Measurements from ENCODE around the gene TNFRSF13B. TPM values are rescaled to one million over a fixed set of nuclear protein-coding genes. Genes with fewer than 3 reads are reported as not detected.
"Not testable (repeated sequence)": the region's sequence is repeated elsewhere in the genome, so short reads cannot be mapped to it uniquely, and the experiment has no call there.

Gene TNFRSF13B
- total RNA-seq, 1 experiment from 2014 or later = not detected

- Histone ChIP-seq H3K27ac (no peak overlapping the region), H3K36me3 (no peaks in the 10 kb centered on the region), H3K4me1 (replicated peaks) (peaks cover 24% of the 10 kb centered on the region), H3K4me3 (no peak overlapping the region), H3K27me3 (replicated peaks) (no peaks in the 10 kb centered on the region), H3K9me3 (replicated peaks) (no peaks in the 10 kb centered on the region)
- DNase-seq (ENCODE audit: low read depth in 1 of 2, low spot score in 2 of 2) = no peak
These were observed 60.6 kb downstream of the TNFRSF13B start for GRCh38 chr17:16911141-16911937.

GRCh38 chr17:16910341-16910740 lies 61.6 kb downstream of the TNFRSF13B start:
- H3K27ac ChIP-seq = no peak overlapping the region
- no peaks in the 10 kb centered on the region for H3K9me3 ChIP-seq (replicated peaks)
- no peak for DNase-seq (ENCODE audit: low read depth in 1 of 2, low spot score in 2 of 2)
- peaks cover 30% of the 10 kb centered on the region for H3K4me1 ChIP-seq (replicated peaks)
- H3K36me3 ChIP-seq = no peaks in the 10 kb centered on the region
- H3K4me3 ChIP-seq = no peak overlapping the region
- H3K27me3 ChIP-seq (replicated peaks) = no peaks in the 10 kb centered on the region

- no peaks in the 10 kb centered on the region for H3K9me3 ChIP-seq (replicated peaks)
- H3K27me3 ChIP-seq (replicated peaks) = no peaks in the 10 kb centered on the region
- H3K27ac ChIP-seq = no peak overlapping the region
- H3K4me3 ChIP-seq = no peak overlapping the region
- no peak for DNase-seq (ENCODE audit: low read depth in 1 of 2, low spot score in 2 of 2)
- H3K4me1 ChIP-seq (replicated peaks) = peaks cover 37% of the 10 kb centered on the region
- H3K36me3 ChIP-seq = no peaks in the 10 kb centered on the region
These were observed 62.3 kb downstream of the TNFRSF13B start for GRCh38 chr17:16909472-16910246.

GRCh38 chr17:16908273-16908672 lies 63.6 kb downstream of the TNFRSF13B start:
- no peak overlapping the region for H3K4me3 ChIP-seq
- H3K4me1 ChIP-seq (replicated peaks) = peaks cover 45% of the 10 kb centered on the region
- H3K9me3 ChIP-seq (replicated peaks) = no peaks in the 10 kb centered on the region
- H3K27ac ChIP-seq = no peak overlapping the region
- no peak for DNase-seq (ENCODE audit: low read depth in 1 of 2, low spot score in 2 of 2)
- H3K27me3 ChIP-seq (replicated peaks) = no peaks in the 10 kb centered on the region
- H3K36me3 ChIP-seq = no peaks in the 10 kb centered on the region

GRCh38 chr17:16906680-16907079 lies 65.2 kb downstream of the TNFRSF13B start:
- Histone ChIP-seq H3K9me3 (replicated peaks) (0 out of 2 replicates have a peak, but pooled peaks cover 2% of the 10 kb centered on the region), H3K36me3 (no peaks in the 10 kb centered on the region), H3K4me1 (replicated peaks) (peaks cover 45% of the 10 kb centered on the region), H3K4me3 (no peak overlapping the region), H3K27ac (peak overlapping the region; percentile 17; the same call in 1 of the 2 replicates), H3K27me3 (replicated peaks) (0 out of 2 replicates have a peak, but pooled peaks cover 4% of the 10 kb centered on the region)
- DNase-seq (ENCODE audit: low read depth in 1 of 2, low spot score in 2 of 2) = no peak

- Histone ChIP-seq H3K27ac (peak overlapping the region; percentile 17; the same call in 1 of the 2 replicates), H3K4me1 (replicated peaks) (peaks cover 45% of the 10 kb centered on the region), H3K9me3 (replicated peaks) (0 out of 2 replicates have a peak, but pooled peaks cover 2% of the 10 kb centered on the region), H3K27me3 (replicated peaks) (0 out of 2 replicates have a peak, but pooled peaks cover 9% of the 10 kb centered on the region), H3K36me3 (no peaks in the 10 kb centered on the region), H3K4me3 (no peak overlapping the region)
- peak in 1 of 2 experiments; percentile 83 for DNase-seq (ENCODE audit: low read depth in 1 of 2, low spot score in 2 of 2)
These were observed 66.2 kb downstream of the TNFRSF13B start for GRCh38 chr17:16905593-16906191.

- H3K27ac ChIP-seq; H3K9me3 ChIP-seq (replicated peaks); H3K27me3 ChIP-seq (replicated peaks); DNase-seq (ENCODE audit: low read depth in 1 of 2, low spot score in 2 of 2); H3K36me3 ChIP-seq; H3K4me3 ChIP-seq: not testable (repeated sequence)
- H3K4me1 ChIP-seq (replicated peaks) = peaks cover 38% of the 10 kb centered on the region
These were observed 68.8 kb downstream of the TNFRSF13B start for GRCh38 chr17:16903070-16903469.

GRCh38 chr17:16900288-16900882 lies 71.5 kb downstream of the TNFRSF13B start:
- Histone ChIP-seq H3K27ac (no peak overlapping the region), H3K4me1 (replicated peaks) (peaks cover 15% of the 10 kb centered on the region), H3K4me3 (no peak overlapping the region), H3K9me3 (replicated peaks) (0 out of 2 replicates have a peak, but pooled peaks cover 2% of the 10 kb centered on the region), H3K36me3 (no peaks in the 10 kb centered on the region), H3K27me3 (replicated peaks) (0 out of 2 replicates have a peak, but pooled peaks cover 9% of the 10 kb centered on the region)
- no peak for DNase-seq (ENCODE audit: low read depth in 1 of 2, low spot score in 2 of 2)

- H3K36me3 ChIP-seq; H3K27me3 ChIP-seq (replicated peaks); H3K27ac ChIP-seq; H3K4me1 ChIP-seq (replicated peaks); H3K9me3 ChIP-seq (replicated peaks); DNase-seq (ENCODE audit: low read depth in 1 of 2, low spot score in 2 of 2); H3K4me3 ChIP-seq: not testable (repeated sequence)
These were observed 74.6 kb downstream of the TNFRSF13B start for GRCh38 chr17:16897211-16897896.

GRCh38 chr17:16896235-16896634 lies 75.7 kb downstream of the TNFRSF13B start:
- not testable (repeated sequence) for H3K9me3 ChIP-seq (replicated peaks); H3K27ac ChIP-seq; H3K4me1 ChIP-seq (replicated peaks); H3K36me3 ChIP-seq; H3K4me3 ChIP-seq; H3K27me3 ChIP-seq (replicated peaks); DNase-seq (ENCODE audit: low read depth in 1 of 2, low spot score in 2 of 2)

- not testable (repeated sequence) for H3K27me3 ChIP-seq (replicated peaks); H3K36me3 ChIP-seq; H3K4me1 ChIP-seq (replicated peaks); H3K9me3 ChIP-seq (replicated peaks); H3K27ac ChIP-seq; H3K4me3 ChIP-seq
- peak in 1 of 2 experiments; percentile 9 for DNase-seq (ENCODE audit: low read depth in 1 of 2, low spot score in 2 of 2)
These were observed 78.4 kb downstream of the TNFRSF13B start for GRCh38 chr17:16893527-16893926.

- not testable (repeated sequence) for H3K9me3 ChIP-seq (replicated peaks); H3K36me3 ChIP-seq; H3K27me3 ChIP-seq (replicated peaks); H3K4me3 ChIP-seq; H3K27ac ChIP-seq; H3K4me1 ChIP-seq (replicated peaks); DNase-seq (ENCODE audit: low read depth in 1 of 2, low spot score in 2 of 2)
These were observed 79.0 kb downstream of the TNFRSF13B start for GRCh38 chr17:16892876-16893454.

GRCh38 chr17:16889088-16889465 lies 82.8 kb downstream of the TNFRSF13B start:
- no peak for DNase-seq (ENCODE audit: low read depth in 1 of 2, low spot score in 2 of 2)
- Histone ChIP-seq H3K27me3 (replicated peaks) (no peaks in the 10 kb centered on the region), H3K4me3 (no peak overlapping the region), H3K36me3 (no peaks in the 10 kb centered on the region), H3K4me1 (replicated peaks) (no peaks in the 10 kb centered on the region), H3K27ac (no peak overlapping the region), H3K9me3 (replicated peaks) (no peaks in the 10 kb centered on the region)
